Kidney (tissue), 14 donors: ENCODE results near the gene ALOX5. TPM values are rescaled to one million over a fixed set of nuclear protein-coding genes. Genes with fewer than 3 reads are reported as not detected.

ENCODE experiments used
- DNase-seq, 5 donors: peaks; one replicate each; pipeline ENCODE4 v3.0.0-alpha.2; 2013 to 2020
- FAIRE-seq: peaks from 2 replicates; lab custom pipeline; 2012; peaks lifted over from hg19 to GRCh38; lab: Jason Lieb, UNC
- H3K27ac ChIP-seq, 2 donors: one replicate each; pipeline ENCODE4 v1.7.0; 2013; ENCODE audit warnings: low read depth in 2 of 2, low read length in 2 of 2, inconsistent platforms in 1 of 2
- H3K27me3 ChIP-seq: one replicate; pipeline ENCODE4 v1.7.1; 2013; ENCODE audit warnings: low read length, inconsistent platforms; ENCODE audit not compliant: control insufficient read depth, insufficient read depth
- H3K36me3 ChIP-seq, 3 donors: one replicate each; pipeline versions ENCODE4 v1.7.0 to v1.7.1; 2013; ENCODE audit warnings: low read length in 3 of 3, control low read depth in 1 of 3, inconsistent platforms in 1 of 3; ENCODE audit not compliant: insufficient read depth in 3 of 3, control insufficient read depth in 2 of 3
- H3K4me1 ChIP-seq, 3 donors: one replicate each; pipeline versions ENCODE4 v1.7.0 to v1.7.1; 2013; ENCODE audit warnings: low read length in 3 of 3, inconsistent platforms in 1 of 3, low read depth in 1 of 3; ENCODE audit not compliant: control insufficient read depth in 2 of 3, insufficient read depth in 2 of 3
- H3K4me3 ChIP-seq, 3 donors: one replicate each; pipeline versions ENCODE4 v1.7.0 to v1.8.1; 2013; ENCODE audit warnings: low read length in 3 of 3, control low read depth in 1 of 3, inconsistent platforms in 1 of 3
- H3K9ac ChIP-seq, 3 donors: one replicate each; pipeline versions ENCODE4 v1.7.0 to v1.7.1; 2013; ENCODE audit warnings: low read length in 3 of 3, control low read depth in 1 of 3, inconsistent platforms in 1 of 3
- H3K9me3 ChIP-seq, 3 donors: one replicate each; pipeline versions ENCODE4 v1.7.0 to v1.7.1; 2013; ENCODE audit warnings: low read length in 3 of 3, control low read depth in 1 of 3, inconsistent platforms in 1 of 3; ENCODE audit not compliant: control insufficient read depth in 2 of 3, insufficient read depth in 1 of 3
- intact Hi-C: fragments of 100-400 bp; cut with DNase I; formaldehyde crosslinking; loops from one replicate; pipeline ENCODE4 v1.11.1; 2022
- polyA plus RNA-seq: library from polyadenylated mRNA; stranded (reverse); fragments of 350-450 nt; fragmentation: Illumina TruSeq; extraction: RNeasy Lipid Tissue Mini Kit (QIAGEN cat#74804); gene quantifications from one replicate; pipeline ENCODE4 v1.2.3, GENCODE V29; 2014; ENCODE audit warnings: low read depth, low replicate concordance; ENCODE audit not compliant: insufficient read depth
- total RNA-seq: library from RNA; stranded (reverse); fragmentation: NEBNext Ultra II Directional; extraction: Animal tissue kit (Norgen Biotek cat#: 25700); gene quantifications from one replicate; pipeline ENCODE4 v1.2.1, GENCODE V29; 2021
- TF ChIP-seq, protein P1 (sequence below): IDR thresholded peaks from 3 replicates; pipeline ENCODE4 v1.5.1; 2012; ENCODE audit warnings: mild to moderate bottlenecking, moderate library complexity, borderline replicate concordance; ENCODE audit not compliant: insufficient read depth; ENCODE audit errors: extremely low read depth
- donor health status: control.
- donor health status: control.
- donor health status: control.
- donor health status: control.
- donor health status: control.
- donor health status: DM: yes; HTN: yes; CAD: no.
- donor health status: Normal renal cell carcinoma (clear cell type).

Gene ALOX5
- total and polyA plus RNA-seq, 2 donors from 2014 or later, result 2.5 to 58.1 TPM

- Histone ChIP-seq H3K9ac (no peak overlapping the region), H3K27me3 (no peaks in the 10 kb centered on the region), H3K4me3 (no peak overlapping the region), H3K27ac (no peak overlapping the region), H3K9me3 (no peaks in the 10 kb centered on the region), H3K36me3 (no peaks in the 10 kb centered on the region), H3K4me1 (no peaks in the 10 kb centered on the region)
- no peak for DNase-seq
- FAIRE-seq, result no peak
- intact Hi-C loops, result no loop called here
- TF ChIP-seq, protein P1, sequence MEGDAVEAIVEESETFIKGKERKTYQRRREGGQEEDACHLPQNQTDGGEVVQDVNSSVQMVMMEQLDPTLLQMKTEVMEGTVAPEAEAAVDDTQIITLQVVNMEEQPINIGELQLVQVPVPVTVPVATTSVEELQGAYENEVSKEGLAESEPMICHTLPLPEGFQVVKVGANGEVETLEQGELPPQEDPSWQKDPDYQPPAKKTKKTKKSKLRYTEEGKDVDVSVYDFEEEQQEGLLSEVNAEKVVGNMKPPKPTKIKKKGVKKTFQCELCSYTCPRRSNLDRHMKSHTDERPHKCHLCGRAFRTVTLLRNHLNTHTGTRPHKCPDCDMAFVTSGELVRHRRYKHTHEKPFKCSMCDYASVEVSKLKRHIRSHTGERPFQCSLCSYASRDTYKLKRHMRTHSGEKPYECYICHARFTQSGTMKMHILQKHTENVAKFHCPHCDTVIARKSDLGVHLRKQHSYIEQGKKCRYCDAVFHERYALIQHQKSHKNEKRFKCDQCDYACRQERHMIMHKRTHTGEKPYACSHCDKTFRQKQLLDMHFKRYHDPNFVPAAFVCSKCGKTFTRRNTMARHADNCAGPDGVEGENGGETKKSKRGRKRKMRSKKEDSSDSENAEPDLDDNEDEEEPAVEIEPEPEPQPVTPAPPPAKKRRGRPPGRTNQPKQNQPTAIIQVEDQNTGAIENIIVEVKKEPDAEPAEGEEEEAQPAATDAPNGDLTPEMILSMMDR, result no peak
Observed at GRCh38 chr10:45432113-45432512, 58.1 kb downstream of the ALOX5 start.

- H3K27ac ChIP-seq, result no peak overlapping the region
- intact Hi-C loops, result no loop called here
- H3K9ac ChIP-seq, result no peak overlapping the region
- H3K27me3 ChIP-seq, result no peaks in the 10 kb centered on the region
- TF ChIP-seq, protein P1, result no peak
- no peaks in the 10 kb centered on the region for H3K9me3 ChIP-seq
- no peaks in the 10 kb centered on the region for H3K4me1 ChIP-seq
- no peak overlapping the region for H3K4me3 ChIP-seq
- FAIRE-seq (no peak), DNase-seq (no peak)
- no peaks in the 10 kb centered on the region for H3K36me3 ChIP-seq
Observed at GRCh38 chr10:45432700-45433472, 58.9 kb downstream of the ALOX5 start.

- no peak overlapping the region for H3K9ac ChIP-seq
- H3K27me3 ChIP-seq, result no peaks in the 10 kb centered on the region
- H3K4me3 ChIP-seq, result no peak overlapping the region
- H3K27ac ChIP-seq, result no peak overlapping the region
- H3K4me1 ChIP-seq, result no peaks in the 10 kb centered on the region
- no peak for DNase-seq
- FAIRE-seq, result no peak
- H3K36me3 ChIP-seq, result no peaks in the 10 kb centered on the region
- H3K9me3 ChIP-seq, result no peaks in the 10 kb centered on the region
- intact Hi-C loops, result no loop called here
- TF ChIP-seq, protein P1, result no peak
Observed at GRCh38 chr10:45433716-45434469, 59.9 kb downstream of the ALOX5 start.
